ENCODE measurements around the gene LLCFC1. TPM values are rescaled to one million over a fixed set of nuclear protein-coding genes. Genes with fewer than 3 reads are reported as not detected.

The LLCFC1 gene
- total RNA-seq, 1 donor from 2014 or later = not detected

DNA sequence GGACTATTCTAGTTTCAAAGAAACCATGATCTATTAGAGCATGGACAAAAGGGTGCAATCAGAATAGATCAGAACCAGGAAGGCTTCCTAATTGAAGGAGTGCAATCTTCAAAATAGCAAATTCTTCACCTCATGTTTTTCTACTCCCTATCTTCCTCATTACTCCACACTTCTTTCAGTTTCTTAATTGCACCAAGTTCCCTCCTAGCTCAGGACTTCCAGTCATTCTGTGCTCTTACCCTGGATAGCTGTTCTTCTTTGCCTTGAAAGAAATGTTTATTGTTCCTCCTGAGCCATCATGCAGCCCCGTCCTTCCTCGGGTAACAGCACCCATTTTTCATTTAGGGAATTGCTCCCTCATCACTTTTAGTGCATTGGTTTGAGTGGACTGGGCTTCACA, 28.8 kb upstream of the LLCFC1 start:
- Mint-ChIP-seq H3K27ac (ENCODE audit: unreplicated experiment) (no peak overlapping the region), H3K4me1 (ENCODE audit: low read depth, unreplicated experiment) (no peaks in the 10 kb centered on the region), H3K4me3 (ENCODE audit: unreplicated experiment) (no peak overlapping the region), H3K36me3 (ENCODE audit: unreplicated experiment) (no peaks in the 10 kb centered on the region), H3K9me3 (ENCODE audit: unreplicated experiment) (peaks cover 3% of the 10 kb centered on the region), H3K27me3 (ENCODE audit: unreplicated experiment) (peaks cover 2% of the 10 kb centered on the region)
- DNase-seq = no peak
- TF ChIP-seq, protein P1, sequence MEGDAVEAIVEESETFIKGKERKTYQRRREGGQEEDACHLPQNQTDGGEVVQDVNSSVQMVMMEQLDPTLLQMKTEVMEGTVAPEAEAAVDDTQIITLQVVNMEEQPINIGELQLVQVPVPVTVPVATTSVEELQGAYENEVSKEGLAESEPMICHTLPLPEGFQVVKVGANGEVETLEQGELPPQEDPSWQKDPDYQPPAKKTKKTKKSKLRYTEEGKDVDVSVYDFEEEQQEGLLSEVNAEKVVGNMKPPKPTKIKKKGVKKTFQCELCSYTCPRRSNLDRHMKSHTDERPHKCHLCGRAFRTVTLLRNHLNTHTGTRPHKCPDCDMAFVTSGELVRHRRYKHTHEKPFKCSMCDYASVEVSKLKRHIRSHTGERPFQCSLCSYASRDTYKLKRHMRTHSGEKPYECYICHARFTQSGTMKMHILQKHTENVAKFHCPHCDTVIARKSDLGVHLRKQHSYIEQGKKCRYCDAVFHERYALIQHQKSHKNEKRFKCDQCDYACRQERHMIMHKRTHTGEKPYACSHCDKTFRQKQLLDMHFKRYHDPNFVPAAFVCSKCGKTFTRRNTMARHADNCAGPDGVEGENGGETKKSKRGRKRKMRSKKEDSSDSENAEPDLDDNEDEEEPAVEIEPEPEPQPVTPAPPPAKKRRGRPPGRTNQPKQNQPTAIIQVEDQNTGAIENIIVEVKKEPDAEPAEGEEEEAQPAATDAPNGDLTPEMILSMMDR (IDR thresholded peaks at IDR 0.05; ENCODE audit: partially characterized antibody, unreplicated experiment) = no peak

- DNase-seq = no peak
- Mint-ChIP-seq H3K36me3 (ENCODE audit: unreplicated experiment) (no peaks in the 10 kb centered on the region), H3K4me1 (ENCODE audit: low read depth, unreplicated experiment) (no peaks in the 10 kb centered on the region), H3K27me3 (ENCODE audit: unreplicated experiment) (peaks cover 2% of the 10 kb centered on the region), H3K27ac (ENCODE audit: unreplicated experiment) (no peak overlapping the region), H3K4me3 (ENCODE audit: unreplicated experiment) (no peak overlapping the region), H3K9me3 (ENCODE audit: unreplicated experiment) (peaks cover 3% of the 10 kb centered on the region)
- TF ChIP-seq, protein P1 (IDR thresholded peaks at IDR 0.05; ENCODE audit: partially characterized antibody, unreplicated experiment) = no peak
Observed at GRCh38 chr7:142913051-142913450, 26.2 kb upstream of the LLCFC1 start.

DNA sequence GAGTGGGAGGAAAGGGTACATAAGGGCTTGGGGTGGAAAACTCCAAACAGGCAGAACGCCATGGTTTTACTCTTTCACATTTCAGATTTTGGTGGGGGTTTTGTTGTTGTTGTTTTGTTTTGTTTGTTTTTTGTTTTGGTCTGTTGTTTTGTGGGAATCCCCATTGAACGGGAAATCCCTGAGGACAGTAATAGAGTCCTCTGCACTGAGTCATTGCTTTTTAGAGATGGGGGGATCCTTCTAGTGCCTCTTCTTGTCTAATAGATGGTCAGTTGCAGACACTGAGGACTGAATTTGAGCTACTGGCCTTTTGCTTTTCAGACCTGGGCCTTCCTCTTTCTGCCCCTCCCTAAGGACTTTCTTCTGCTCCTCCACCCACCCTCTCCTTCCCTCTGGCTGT, 25.7 kb upstream of the LLCFC1 start:
- peaks cover 3% of the 10 kb centered on the region for H3K9me3 Mint-ChIP-seq (ENCODE audit: unreplicated experiment)
- no peaks in the 10 kb centered on the region for H3K36me3 Mint-ChIP-seq (ENCODE audit: unreplicated experiment)
- H3K27ac Mint-ChIP-seq (ENCODE audit: unreplicated experiment) = no peak overlapping the region
- H3K4me1 Mint-ChIP-seq (ENCODE audit: low read depth, unreplicated experiment) = no peaks in the 10 kb centered on the region
- H3K4me3 Mint-ChIP-seq (ENCODE audit: unreplicated experiment) = no peak overlapping the region
- no peak for DNase-seq
- peaks cover 2% of the 10 kb centered on the region for H3K27me3 Mint-ChIP-seq (ENCODE audit: unreplicated experiment)
- TF ChIP-seq, protein P1 (IDR thresholded peaks at IDR 0.05; ENCODE audit: partially characterized antibody, unreplicated experiment) = no peak

DNA sequence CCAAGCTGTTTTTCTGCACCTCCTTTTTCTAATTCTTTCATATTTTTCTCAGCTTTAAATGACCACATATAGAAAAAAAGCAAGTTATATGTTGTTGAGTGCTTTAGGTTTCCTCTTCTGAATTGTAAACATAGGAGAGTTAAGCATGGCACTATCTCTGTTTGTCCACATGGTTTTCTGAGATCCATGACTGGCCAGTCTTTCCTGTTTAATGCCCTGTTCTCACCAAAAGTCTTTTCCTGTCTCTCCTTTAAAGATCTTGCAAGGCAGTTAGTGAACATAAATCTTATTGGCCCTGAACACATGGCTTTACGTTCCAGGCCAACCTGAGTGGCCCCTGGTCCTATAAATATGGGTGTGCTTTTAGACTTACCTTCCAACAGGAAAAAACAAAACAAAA, 25.2 kb upstream of the LLCFC1 start:
- no peaks in the 10 kb centered on the region for H3K36me3 Mint-ChIP-seq (ENCODE audit: unreplicated experiment)
- TF ChIP-seq, protein P1 (IDR thresholded peaks at IDR 0.05; ENCODE audit: partially characterized antibody, unreplicated experiment) = no peak
- H3K4me3 Mint-ChIP-seq (ENCODE audit: unreplicated experiment) = no peak overlapping the region
- no peak for DNase-seq
- H3K4me1 Mint-ChIP-seq (ENCODE audit: low read depth, unreplicated experiment) = no peaks in the 10 kb centered on the region
- H3K27ac Mint-ChIP-seq (ENCODE audit: unreplicated experiment) = no peak overlapping the region
- peaks cover 2% of the 10 kb centered on the region for H3K27me3 Mint-ChIP-seq (ENCODE audit: unreplicated experiment)
- no peaks in the 10 kb centered on the region for H3K9me3 Mint-ChIP-seq (ENCODE audit: unreplicated experiment)

- TF ChIP-seq, protein P1 (IDR thresholded peaks at IDR 0.05; ENCODE audit: partially characterized antibody, unreplicated experiment) = no peak
- Mint-ChIP-seq H3K4me1 (ENCODE audit: low read depth, unreplicated experiment) (no peaks in the 10 kb centered on the region), H3K27me3 (ENCODE audit: unreplicated experiment) (peaks cover 2% of the 10 kb centered on the region), H3K27ac (ENCODE audit: unreplicated experiment) (no peak overlapping the region), H3K9me3 (ENCODE audit: unreplicated experiment) (no peaks in the 10 kb centered on the region), H3K36me3 (ENCODE audit: unreplicated experiment) (no peaks in the 10 kb centered on the region), H3K4me3 (ENCODE audit: unreplicated experiment) (no peak overlapping the region)
- no peak for DNase-seq
Observed at GRCh38 chr7:142915315-142915714, 24.0 kb upstream of the LLCFC1 start.

Measured in glutamatergic neuron (in vitro differentiated cells).